C4-2B (cell line): ENCODE results near the gene SIGLEC1.

Source experiments
- H3K27ac ChIP-seq: fragments of 450-650 bp; 2 replicates; pipeline ENCODE4 v1.5.1; 2017
- CTCF ChIP-seq: fragments of 450-650 bp; conservative IDR thresholded peaks from 2 replicates; pipeline ENCODE4 v1.5.1; 2017; ENCODE audit warnings: mild to moderate bottlenecking
- ZFX ChIP-seq: fragments of 450-650 bp; IDR thresholded peaks from 2 replicates; pipeline ENCODE4 v1.6.1; 2017

Gene SIGLEC1

GRCh38 chr20:3730803-3731672 lies 18.6 kb upstream of the SIGLEC1 start:
- no peak overlapping the region for H3K27ac ChIP-seq
- TF ChIP-seq CTCF: no peak
- TF ChIP-seq ZFX: no peak

GRCh38 chr20:3729811-3730540 lies 17.6 kb upstream of the SIGLEC1 start:
- H3K27ac ChIP-seq: no peak overlapping the region
- no peak for TF ChIP-seq CTCF
- TF ChIP-seq ZFX: no peak

GRCh38 chr20:3729378-3729777 lies 17.0 kb upstream of the SIGLEC1 start:
- TF ChIP-seq CTCF (no peak), ZFX (no peak)
- H3K27ac ChIP-seq: no peak overlapping the region

- TF ChIP-seq ZFX (no peak), CTCF (no peak)
- no peak overlapping the region for H3K27ac ChIP-seq
Measured at GRCh38 chr20:3728876-3729275, 16.5 kb upstream of the SIGLEC1 start.

- TF ChIP-seq CTCF: no peak
- TF ChIP-seq ZFX: no peak
- no peak overlapping the region for H3K27ac ChIP-seq
Measured at GRCh38 chr20:3728354-3728753, 16.0 kb upstream of the SIGLEC1 start.

- H3K27ac ChIP-seq: no peak overlapping the region
Measured at GRCh38 chr20:3727401-3728021, 15.1 kb upstream of the SIGLEC1 start.

More at GRCh38 chr20:3727401-3728021, 15.1 kb upstream of the SIGLEC1 start:
- TF ChIP-seq ZFX: no peak
- TF ChIP-seq CTCF: no peak
